ENCODE results near the gene LOXHD1. TPM values are rescaled to one million over a fixed set of nuclear protein-coding genes. Genes with fewer than 3 reads are reported as not detected.

LOXHD1 gene
- total RNA-seq, 1 experiment from 2014 or later, result 25.5 TPM

DNA sequence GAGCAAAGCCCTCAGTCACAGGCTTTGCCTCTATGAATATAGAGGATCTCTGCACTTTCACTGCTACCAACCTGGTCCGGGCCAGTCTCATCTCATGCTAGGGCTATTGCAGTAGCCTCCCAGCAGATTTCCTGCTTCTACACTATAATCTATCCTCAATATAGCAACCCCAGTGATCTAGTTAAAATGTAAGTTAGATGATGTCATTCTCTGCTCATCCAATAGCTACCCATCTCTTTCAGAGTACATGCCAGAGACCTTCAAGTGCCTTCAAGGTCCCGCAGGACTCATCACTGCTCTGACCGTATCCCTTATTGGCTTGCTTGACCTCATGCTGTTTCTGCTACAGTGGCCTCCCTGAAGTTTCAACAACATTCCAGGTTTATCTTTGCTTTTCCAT is 186.3 kb downstream of the LOXHD1 start:
- DNase-seq (ENCODE audit: low spot score), result no peak
- intact Hi-C loops (cut with micrococcal nuclease; ENCODE audit: unreplicated experiment), result no loop called here
- no TSS peak for BruUV-seq (replicated peaks)
- ChIA-PET POLR2A (ENCODE audit: low non-redundant PET) (no interaction called here), CTCF (no interaction called here)
- H3K27ac ChIP-seq (ENCODE audit: low read depth, low read length, poor library complexity, severe bottlenecking), result no peak overlapping the region
- peaks cover 22% of the 10 kb centered on the region for H3K4me1 ChIP-seq (ENCODE audit: insufficient read depth, low read length, poor library complexity, severe bottlenecking)
- H3K9me3 ChIP-seq (ENCODE audit: low read depth, low read length, poor library complexity, severe bottlenecking), result no peaks in the 10 kb centered on the region
- no peak overlapping the region for H3K4me3 ChIP-seq (ENCODE audit: low read depth, low read length, poor library complexity, severe bottlenecking)
- H3K27me3 ChIP-seq (replicated peaks; ENCODE audit: insufficient read depth, low read depth, low read length, poor library complexity), result no peaks in the 10 kb centered on the region
- H3K36me3 ChIP-seq (ENCODE audit: insufficient read depth, low read length, poor library complexity, severe bottlenecking), result no peaks in the 10 kb centered on the region
- no peak for TF ChIP-seq EZH2 (IDR thresholded peaks at IDR 0.05; ENCODE audit: borderline replicate concordance, low read depth, low read length, poor library complexity, severe bottlenecking)
- TF ChIP-seq, protein P1, sequence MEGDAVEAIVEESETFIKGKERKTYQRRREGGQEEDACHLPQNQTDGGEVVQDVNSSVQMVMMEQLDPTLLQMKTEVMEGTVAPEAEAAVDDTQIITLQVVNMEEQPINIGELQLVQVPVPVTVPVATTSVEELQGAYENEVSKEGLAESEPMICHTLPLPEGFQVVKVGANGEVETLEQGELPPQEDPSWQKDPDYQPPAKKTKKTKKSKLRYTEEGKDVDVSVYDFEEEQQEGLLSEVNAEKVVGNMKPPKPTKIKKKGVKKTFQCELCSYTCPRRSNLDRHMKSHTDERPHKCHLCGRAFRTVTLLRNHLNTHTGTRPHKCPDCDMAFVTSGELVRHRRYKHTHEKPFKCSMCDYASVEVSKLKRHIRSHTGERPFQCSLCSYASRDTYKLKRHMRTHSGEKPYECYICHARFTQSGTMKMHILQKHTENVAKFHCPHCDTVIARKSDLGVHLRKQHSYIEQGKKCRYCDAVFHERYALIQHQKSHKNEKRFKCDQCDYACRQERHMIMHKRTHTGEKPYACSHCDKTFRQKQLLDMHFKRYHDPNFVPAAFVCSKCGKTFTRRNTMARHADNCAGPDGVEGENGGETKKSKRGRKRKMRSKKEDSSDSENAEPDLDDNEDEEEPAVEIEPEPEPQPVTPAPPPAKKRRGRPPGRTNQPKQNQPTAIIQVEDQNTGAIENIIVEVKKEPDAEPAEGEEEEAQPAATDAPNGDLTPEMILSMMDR (conservative IDR thresholded peaks at IDR 0.05; ENCODE audit: low read depth, low read length), result no peak

DNA sequence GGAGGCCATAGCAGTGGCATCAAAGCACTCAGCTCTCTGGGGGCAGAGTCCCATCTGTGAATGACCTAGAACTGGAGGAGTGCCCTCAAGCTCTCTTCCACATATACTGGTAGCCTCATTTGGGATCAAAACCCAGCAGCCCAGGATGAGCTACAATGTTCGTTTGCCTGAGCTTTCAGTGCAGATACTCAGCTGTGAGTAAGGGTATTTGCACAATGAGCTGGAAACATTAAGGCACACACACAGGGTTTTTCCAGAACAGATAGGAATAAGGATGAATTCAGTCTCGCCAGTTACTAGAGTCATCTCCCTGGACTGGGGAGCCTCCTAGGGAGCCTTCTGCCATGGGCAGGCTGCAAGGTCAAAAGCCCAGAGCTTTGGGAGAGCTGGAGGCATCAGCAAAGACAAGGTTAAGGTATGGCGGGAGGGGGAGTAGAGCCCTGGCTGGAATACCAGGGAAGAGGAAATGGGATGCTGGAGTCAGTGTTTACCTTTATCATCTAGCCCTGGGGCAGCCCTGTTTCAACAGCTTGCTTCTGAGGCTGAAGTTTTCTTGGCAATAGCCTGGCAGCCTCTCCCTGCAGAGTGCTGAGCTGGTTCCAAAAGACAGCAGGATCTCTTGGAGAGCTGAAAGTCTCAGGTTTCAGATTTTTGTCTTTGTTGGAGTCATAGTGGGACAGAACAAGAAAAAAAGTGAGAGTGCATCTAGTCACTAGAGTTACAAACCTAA is 187.7 kb downstream of the LOXHD1 start:
- DNase-seq (ENCODE audit: low spot score), result peak; percentile 56
- TF ChIP-seq, protein P1 (conservative IDR thresholded peaks at IDR 0.05; ENCODE audit: low read depth, low read length), result no peak
- no peak for TF ChIP-seq EZH2 (IDR thresholded peaks at IDR 0.05; ENCODE audit: borderline replicate concordance, low read depth, low read length, poor library complexity, severe bottlenecking)

DNA sequence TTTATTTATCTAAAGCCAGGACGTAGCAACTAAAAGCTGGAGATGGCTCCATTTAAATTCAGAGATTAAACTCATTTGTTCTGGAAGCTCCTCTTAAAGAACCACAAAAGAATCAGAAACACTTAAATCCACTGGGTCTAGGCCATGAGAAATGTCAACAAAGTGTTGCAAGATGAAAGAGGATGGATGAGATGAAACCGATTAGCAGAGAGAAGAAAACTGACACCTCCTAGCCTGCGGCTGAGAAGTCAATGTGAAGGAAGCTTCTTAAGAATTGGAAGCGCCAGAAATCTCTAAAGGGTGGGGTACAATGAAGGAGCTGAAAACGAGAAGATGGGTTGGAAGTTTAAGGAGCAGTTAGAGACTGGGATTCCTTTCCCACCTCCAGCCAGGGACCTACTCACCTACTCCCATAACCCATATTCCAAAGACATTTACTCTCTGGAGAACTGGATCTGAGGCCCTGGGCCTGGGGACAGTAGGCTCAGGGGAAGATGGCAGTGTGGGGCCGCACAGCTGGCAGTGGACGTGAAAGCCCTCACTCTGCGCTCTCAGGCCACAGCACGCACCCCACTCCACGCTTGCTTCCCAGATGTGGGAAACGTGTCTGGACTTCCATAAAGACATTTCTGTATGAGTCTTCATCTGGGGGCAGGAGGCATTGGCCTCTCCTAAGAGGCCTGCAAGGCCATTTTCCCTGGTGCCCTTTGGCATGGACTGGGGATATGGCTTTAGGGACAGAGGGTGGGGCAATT is 188.4 kb downstream of the LOXHD1 start:
- H3K4me1 ChIP-seq (ENCODE audit: insufficient read depth, low read length, poor library complexity, severe bottlenecking), result peaks cover 23% of the 10 kb centered on the region

More for the DNA sequence above, 187.7 kb downstream of the LOXHD1 start:
- Histone ChIP-seq H3K36me3 (ENCODE audit: insufficient read depth, low read length, poor library complexity, severe bottlenecking) (no peaks in the 10 kb centered on the region), H3K9me3 (ENCODE audit: low read depth, low read length, poor library complexity, severe bottlenecking) (no peaks in the 10 kb centered on the region), H3K4me3 (ENCODE audit: low read depth, low read length, poor library complexity, severe bottlenecking) (no peak overlapping the region), H3K27me3 (replicated peaks; ENCODE audit: insufficient read depth, low read depth, low read length, poor library complexity) (no peaks in the 10 kb centered on the region), H3K27ac (ENCODE audit: low read depth, low read length, poor library complexity, severe bottlenecking) (no peak overlapping the region), H3K4me1 (ENCODE audit: insufficient read depth, low read length, poor library complexity, severe bottlenecking) (peaks cover 23% of the 10 kb centered on the region)
- BruUV-seq (replicated peaks), result no TSS peak
- intact Hi-C loops (cut with micrococcal nuclease; ENCODE audit: unreplicated experiment), result no loop called here
- ChIA-PET CTCF (interaction anchor here (0.7 kb wide), 1 partner anchor 154 kb away, joined by 3 read pairs; no protein-coding TSS in a partner anchor), POLR2A (ENCODE audit: low non-redundant PET) (no interaction called here)

More for the DNA sequence above, 188.4 kb downstream of the LOXHD1 start:
- Histone ChIP-seq H3K27me3 (replicated peaks; ENCODE audit: insufficient read depth, low read depth, low read length, poor library complexity) (no peaks in the 10 kb centered on the region), H3K36me3 (ENCODE audit: insufficient read depth, low read length, poor library complexity, severe bottlenecking) (no peaks in the 10 kb centered on the region), H3K9me3 (ENCODE audit: low read depth, low read length, poor library complexity, severe bottlenecking) (no peaks in the 10 kb centered on the region), H3K27ac (ENCODE audit: low read depth, low read length, poor library complexity, severe bottlenecking) (no peak overlapping the region), H3K4me3 (ENCODE audit: low read depth, low read length, poor library complexity, severe bottlenecking) (no peak overlapping the region)
- TF ChIP-seq, protein P1 (conservative IDR thresholded peaks at IDR 0.05; ENCODE audit: low read depth, low read length), result no peak
- TF ChIP-seq EZH2 (IDR thresholded peaks at IDR 0.05; ENCODE audit: borderline replicate concordance, low read depth, low read length, poor library complexity, severe bottlenecking), result no peak
- intact Hi-C loops (cut with micrococcal nuclease; ENCODE audit: unreplicated experiment), result no loop called here
- BruUV-seq (replicated peaks), result no TSS peak
- no peak for DNase-seq (ENCODE audit: low spot score)
- CTCF ChIA-PET, result interaction anchor here (0.6 to 0.7 kb wide), 2 partner anchors 154 to 187 kb away, joined by 3 read pairs; no protein-coding TSS in a partner anchor
- POLR2A ChIA-PET (ENCODE audit: low non-redundant PET), result no interaction called here
